IPS-NIHi11 (cell line): ENCODE measurements around the gene ICE2.

ENCODE experiments used
- DNase-seq: peaks from one replicate; pipeline ENCODE4 v3.0.0; 2012; ENCODE audit warnings: mixed read lengths, low spot score

ICE2 gene

DNA sequence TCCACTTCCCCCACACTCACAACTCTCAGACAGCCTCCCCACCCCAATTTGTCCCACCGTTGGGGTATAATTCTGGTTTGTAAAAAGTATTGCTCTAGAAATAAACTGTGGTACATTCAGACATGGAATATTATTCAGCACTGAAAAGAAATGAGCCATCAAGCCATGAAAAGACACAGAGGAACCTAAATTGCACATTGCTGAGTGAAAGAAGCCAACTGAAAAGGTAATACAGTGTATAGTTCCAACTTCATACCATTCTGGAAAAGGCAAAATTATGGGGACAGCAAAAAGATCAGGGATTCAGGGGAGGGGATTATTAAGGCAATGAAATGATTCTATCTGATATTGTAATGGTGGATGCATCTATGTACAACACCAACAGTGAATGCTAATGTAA lies 91.6 kb downstream of the ICE2 start:
- DNase-seq: no peak

DNA sequence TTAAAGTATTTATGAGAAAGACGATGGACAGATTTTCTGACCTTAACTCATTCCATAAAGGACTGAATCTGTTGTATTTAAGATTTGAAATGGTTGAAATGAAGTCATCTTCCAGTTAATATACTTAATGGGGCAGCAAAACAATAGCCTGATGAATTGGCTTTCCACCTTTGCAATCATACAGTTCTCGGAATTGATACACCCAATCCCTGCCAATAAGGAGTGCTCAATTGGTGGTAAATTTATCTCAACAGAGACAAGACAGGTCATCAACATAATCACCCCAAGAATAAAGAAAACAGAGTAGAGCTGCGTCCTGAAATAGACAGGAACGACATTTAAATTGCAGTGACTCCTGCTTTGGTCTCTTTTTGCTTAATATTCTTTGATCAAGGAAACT lies 92.3 kb downstream of the ICE2 start:
- DNase-seq: no peak

DNA sequence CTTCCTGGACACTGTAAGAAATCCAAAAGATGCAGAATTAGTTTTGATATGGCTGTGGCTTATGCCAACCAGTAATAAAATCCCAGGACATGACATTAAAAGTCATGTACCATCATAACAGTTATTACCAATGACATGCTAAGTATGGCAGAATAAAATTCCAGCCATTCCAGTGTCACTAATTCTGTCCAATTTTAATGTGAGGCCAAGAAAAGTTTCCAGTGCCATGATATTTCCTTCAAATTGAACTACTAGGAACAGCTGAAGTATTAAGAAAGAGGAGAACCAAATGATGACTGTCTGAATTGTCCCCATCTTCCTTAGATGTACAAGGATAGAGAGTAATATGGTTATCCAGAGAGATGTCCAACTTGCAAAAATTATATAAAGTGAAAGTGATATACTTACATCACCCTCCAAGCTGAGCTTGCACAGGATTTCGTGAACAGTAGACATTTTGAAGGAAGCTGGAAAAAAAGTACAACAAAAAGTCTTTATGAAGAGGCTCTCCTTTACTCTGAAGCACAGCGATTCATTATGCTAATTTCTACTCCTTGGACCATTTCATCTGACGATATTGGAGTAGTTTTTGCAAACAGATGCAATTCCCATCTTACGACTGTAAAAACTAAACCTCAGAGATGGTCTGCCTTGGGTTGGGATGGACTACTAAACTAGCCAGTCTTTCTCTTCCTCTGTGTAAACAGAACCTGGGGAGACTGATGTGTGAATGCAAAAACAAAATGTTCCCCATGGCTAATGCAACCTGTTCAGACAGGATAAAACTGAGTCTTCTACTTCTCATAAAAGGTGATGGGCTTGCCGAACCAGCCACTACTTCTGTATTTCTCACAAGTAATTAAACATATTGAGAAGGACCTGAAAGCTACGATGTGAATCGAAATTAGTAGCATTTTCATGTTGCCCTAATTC lies 93.1 kb downstream of the ICE2 start:
- DNase-seq: no peak

DNA sequence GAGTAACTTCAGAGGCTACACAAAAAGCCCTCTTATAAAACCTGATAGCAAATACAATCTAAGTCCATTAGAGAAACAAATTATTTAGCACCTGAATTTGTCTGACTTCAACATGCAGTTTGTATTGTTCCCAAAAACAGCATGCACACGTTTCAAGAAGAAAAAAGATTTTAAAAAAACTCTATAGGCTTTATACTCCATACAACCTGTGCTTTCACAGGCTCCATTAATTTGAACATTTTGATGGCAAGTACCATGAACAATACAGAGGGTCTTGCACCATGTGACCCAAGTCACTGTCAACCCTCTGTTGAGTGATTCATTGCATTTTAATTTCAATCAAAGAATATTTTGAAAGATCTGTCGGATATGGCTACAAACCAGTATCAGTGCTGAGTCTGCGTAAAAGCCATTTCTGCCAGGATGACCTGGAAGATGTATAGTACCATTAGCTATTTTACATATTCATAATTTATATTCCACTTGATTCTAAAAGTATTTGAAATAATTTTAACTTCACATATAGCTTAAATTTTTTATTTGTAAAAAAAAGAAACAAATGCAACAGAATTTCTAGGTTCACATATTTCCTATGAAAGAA lies 94.3 kb downstream of the ICE2 start:
- DNase-seq: no peak

DNA sequence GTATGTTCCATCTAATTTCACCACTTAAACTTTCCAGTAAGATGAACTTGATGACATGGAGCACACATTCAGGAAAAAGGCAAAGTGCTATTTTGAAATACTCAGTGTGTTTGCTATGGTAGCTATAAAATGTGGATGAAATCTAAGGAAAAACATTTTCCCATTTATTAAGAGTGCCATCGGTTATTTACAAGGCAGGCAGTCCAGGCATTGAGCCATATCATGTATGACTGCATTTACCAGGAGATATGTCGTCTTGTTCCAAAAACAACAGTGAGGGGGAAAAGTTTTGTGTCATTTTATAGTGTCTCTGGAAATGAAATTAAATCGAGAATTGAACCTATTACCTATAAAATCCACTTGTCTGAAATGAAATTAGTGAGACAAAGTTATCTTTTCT lies 94.9 kb downstream of the ICE2 start:
- no peak for DNase-seq

DNA sequence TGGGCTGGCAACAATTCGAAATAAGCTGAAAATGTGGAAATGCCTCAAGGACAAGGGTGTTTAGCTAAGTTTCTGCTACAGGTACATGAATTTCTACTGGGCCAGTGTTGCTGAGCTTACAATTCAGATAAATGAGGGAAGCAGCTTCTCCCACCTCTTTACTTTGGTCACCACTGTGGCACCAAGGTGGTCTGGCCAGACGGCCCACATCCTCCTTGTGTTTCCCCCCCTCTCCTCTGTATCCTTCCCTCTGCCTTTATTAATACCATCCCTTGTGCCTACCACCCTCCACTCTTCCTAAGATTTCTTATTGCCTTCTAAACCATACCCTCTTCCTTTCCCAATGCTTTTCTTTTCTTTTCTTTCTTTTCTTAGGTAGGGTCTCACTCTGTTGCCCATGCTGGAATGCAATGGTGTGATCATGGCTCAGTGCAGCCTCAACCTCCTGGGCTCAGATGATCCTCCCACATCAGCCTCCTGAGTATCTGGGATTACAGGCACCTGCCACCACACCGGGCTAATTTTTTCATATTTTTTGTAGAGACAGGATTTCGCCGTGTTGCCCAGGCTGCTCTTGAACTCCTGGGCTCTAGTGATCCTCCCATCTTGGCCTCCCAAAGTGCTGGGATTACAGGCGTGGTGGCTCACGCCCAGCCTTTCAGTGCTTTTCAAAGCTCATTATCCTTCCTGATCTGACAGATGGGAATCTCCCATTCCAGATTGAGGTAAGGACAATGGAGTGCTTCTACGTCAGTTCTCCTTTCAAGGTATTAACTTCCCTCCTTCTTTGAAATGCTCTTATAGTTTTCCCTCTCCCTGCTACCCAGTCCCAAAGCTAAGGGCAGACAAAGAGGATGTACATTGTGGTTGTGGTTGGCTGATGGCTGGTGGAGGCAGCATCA lies 95.9 kb downstream of the ICE2 start:
- no peak for DNase-seq

DNA sequence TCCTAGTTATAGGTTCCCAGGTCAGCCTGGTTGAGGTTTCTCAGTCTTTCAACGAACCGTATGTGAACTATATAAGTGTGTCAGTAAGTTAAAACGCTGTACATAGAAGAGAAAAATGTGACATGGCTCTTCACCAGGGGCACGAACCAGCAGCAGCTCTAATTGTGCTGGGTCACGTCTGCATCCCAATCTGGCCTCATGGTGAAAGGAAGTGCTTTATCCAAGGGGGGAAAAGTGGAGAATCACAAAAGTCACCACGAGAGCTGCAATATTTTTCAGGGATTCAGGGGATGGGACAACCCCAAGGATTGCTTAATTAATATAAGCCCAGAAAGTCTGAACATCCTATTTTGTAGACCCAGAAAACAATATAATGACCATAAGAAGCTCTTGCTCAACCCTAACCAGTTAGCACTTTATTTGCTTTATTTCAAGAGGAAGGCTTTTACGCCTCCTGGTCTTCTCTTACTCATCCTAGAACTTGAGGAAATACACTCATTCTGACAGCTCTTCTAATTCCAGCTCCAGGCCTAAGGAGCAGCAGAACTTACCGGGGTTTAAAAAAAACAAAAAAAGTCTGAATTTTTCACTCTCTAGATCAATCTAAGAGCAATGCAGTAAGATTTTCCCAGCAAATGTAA lies 97.7 kb downstream of the ICE2 start:
- DNase-seq: no peak

DNA sequence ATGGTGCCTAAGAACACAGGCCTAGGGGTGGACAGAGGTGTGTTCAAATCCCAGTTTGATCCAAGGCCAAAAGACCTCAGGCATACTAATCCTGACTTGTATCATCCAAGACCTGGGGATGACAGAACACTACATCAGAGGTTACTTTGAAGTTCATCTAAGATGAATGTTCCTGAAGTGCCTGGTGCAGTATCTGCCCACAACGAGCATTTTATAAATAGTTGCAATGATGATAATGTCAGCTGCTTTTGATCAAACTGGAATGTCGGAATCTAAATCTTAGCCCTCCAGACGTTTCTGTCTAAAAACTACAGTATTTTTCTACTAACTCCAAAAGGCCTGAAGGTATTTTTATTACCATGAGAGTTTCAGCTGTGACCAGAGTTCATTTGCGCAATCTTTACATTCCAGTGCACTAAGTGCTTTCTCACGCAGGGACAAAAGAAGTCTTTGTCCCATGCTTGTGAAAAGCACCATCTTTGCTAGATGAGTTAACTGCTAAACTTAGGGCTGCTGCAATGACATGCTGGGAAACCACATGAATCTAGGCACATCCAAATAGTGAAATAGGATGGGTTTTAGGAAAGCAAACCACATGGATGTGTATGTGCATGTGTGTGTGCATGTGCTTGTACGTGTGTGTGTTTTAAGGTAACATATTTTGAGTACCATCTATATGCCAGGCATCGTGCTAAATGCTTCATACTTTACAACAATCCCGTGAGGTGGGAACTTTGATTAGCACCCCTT lies 99.2 kb downstream of the ICE2 start:
- DNase-seq: no peak

DNA sequence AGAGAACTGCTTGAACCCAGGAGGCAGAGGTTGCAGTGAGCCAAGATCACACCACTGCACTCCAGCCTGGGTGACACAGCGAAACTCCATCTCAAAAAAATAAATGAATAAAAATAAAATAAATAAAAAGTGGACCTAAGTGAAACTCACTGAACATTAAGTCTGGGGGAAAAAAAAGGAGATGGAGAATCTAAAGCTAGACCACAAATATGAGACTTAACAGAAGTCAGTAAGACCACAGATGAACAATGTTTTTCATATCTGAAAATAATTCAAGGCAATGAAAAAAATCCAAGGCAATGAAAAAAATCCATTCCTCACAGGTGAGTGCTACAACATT lies 99.8 kb downstream of the ICE2 start:
- DNase-seq: no peak

DNA sequence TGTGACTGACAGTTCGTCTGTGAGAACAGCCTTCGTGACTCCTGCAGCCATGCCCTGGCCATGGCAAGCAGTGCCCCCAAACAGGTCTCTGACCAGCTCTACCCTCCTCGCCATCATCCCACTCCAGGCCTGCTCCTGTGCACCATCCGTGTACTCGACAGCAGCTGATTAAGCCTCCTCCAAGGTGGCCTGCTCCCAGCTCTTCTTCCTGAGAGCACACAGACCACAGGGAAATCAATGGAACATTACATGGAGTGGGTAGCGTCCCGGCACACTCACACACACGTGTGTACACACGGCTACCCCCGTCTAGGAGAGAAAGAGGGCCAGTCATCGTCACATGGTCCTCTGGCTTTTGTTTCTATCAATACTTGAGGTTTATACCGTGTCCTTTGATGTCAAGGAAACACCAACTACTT lies 102.3 kb downstream of the ICE2 start:
- no peak for DNase-seq

DNA sequence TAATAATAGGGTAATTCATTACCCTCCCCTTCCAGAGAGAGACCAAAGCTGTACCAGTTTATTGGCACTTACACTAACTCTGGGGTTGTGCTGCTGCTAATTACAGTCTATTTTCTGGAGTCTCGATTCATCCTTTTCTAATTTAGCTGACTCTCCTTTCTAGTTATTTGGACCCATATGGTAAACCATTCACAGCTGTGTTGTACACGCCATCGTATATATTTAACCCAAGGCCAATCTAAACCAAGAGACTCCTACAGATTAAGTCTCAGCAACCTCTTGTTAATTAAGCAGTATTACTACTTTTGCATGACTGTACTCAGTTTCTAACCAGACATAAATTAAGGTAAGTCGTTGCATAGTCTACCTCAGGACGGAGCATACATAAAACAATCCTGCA lies 103.6 kb downstream of the ICE2 start:
- no peak for DNase-seq

DNA sequence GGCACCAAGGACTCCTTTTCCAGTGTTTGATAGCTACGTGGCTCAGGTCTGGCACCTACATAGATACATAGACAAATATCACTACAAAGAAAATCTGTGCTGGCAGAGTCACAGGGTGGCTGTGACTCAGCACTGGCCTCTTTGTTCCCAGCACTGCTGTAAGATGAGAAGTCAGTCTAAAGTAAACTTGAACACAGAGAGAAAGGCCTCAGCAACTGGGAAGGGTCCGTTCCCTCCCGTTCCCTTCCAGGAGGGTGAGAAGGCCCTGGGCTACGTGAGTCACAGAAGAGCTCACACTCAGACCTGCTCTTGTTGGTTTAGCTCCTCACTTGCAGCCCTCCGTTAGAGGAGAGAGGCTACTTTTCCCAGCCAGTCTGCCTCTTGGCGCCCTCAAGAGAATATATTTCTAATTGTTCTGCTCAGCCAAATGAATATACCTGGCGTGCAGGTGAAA lies 104.3 kb downstream of the ICE2 start:
- peak; percentile 57 for DNase-seq

DNA sequence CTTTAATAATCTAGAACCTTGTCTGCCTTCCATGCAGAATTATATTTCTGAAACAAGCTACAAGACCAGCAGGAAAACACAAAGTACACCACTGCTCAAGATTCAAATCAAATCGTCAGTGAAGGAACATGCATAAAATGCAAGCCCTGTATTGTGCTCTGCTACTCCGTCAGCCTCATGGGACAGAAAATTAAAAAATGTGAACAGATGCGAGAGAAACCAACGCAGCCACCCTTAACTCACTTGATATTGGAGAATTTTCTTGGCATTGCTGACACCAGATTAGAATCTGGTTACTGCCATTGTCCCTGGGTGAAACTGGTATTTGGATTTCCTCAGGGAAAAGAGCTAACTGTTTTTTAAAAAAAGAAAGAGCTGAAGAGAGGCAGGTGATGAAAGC lies 104.7 kb downstream of the ICE2 start:
- no peak for DNase-seq

DNA sequence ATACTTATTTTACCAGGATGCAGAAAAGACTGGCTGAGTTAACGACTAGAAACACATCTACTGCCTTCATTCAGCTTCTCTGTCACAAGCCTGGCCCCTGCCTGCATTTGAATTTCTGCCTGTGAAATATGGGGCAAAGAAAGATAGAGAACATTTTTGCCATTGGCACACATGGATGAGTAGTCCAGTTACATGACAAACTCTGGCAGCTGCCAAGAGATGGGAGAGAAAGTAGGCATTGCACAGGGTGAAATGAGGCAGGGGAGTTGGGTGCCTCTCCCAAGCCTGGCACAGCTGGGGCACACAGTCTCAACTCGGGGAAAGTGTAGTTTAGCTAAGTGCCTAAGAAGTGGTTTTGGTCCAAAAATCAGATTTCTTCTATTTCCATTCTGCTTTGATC lies 105.2 kb downstream of the ICE2 start:
- no peak for DNase-seq

DNA sequence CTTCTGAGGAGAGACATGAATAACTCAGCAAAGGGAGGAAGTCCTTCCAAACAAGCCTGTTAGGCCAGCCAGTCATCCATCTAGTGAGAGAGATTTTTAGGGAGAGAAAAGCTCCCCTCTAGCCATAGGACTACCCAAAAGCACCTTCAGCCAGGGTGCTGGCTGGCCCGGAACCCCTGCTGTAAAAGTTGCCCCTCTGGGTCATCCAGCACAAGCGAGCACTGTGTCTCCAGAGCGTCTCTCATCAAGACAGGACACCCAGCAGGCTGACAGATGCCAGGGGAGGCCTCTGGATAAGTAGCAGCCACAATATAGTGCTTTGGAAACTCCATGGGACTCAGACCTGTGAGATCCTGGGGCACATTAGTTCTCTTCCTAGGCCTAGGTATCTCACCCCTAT lies 105.6 kb downstream of the ICE2 start:
- DNase-seq: no peak

DNA sequence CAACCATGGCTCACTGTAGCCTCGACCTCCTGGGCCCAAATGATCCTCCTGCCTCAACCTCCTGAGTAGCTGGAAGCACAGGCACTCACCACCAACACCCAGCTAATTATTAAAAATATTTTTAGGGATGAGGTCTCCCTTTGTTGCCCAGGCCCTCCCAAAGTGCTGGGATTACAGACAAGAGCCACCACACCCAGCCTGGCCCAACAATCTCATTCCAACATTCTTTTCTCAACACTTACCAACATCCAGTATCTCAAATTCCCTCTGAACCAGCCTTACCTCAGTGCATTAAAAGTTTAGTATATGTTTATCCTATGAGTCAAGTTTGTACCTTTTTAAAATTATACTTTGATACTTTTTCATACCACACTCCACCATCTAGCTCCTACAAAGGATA lies 106.2 kb downstream of the ICE2 start:
- no peak for DNase-seq

DNA sequence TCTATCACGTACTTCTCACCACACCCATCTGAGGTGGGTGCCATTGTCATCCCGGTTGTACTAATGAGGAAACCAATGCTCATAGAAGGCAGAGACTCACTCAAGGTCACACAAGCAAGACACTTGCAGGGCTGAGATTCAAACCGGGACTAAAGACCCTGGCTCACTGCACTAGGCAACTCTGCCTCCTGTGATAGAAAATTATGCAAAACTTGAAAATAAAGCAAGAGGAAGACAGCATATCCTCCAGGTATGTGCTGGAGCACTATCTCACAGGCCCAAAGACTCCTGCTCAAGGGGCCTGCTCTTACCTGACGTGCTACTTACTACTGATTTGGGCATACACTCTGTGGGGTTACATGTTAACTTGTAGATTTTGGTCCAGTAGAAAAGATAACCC lies 106.7 kb downstream of the ICE2 start:
- no peak for DNase-seq

DNA sequence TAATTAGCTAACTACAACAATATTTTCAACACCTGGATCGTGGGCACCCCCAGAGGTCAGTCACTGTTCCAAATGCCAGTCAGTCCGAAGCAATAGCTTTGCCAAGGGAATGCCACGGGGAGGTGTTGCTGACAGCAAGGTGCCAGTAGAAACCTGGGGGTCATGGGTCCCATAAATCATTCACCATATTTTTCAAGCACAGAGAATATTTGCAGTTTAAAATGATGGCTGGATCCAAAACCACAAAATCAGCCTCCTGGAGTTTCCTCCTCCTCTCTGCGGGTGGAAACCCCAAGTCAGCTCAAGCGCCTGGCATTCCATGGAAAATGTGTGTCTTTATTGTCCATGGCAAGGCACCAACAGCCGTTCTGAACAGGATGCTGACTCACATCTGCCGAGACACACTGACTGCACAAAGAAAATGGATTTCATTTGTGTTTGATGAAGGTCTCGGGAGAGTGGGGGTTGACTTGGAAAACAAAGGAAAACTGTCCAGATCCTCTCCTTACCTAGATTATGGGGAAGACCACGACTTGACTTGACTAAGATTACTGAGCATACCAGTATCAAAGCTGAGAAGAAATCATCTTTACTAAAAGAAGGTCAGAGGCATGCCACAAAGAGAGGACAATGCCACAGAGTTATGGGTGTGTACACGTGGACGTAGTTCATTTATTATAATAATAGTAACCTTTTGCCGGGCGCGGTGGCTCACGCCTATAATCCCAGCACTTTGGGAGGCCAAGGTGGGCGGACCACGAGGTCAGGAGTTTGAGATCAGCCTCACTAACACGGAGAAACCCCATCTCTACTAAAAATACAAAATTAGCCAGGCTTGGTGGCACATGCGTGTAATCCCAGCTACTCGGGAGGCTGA lies 107.5 kb downstream of the ICE2 start:
- no peak for DNase-seq

DNA sequence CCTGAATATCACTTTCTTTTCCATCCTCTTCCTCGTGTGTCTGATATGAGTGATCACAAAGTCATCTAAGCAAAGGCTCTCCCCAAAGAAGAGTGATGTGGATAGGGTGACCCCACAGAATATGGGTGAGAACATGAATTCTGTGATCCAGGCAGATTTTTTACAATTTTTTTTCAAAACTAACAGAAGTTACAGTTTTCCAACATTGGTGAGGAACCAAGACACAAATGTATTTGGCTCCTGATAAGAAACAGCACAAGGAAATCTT lies 108.1 kb downstream of the ICE2 start:
- DNase-seq: no peak

DNA sequence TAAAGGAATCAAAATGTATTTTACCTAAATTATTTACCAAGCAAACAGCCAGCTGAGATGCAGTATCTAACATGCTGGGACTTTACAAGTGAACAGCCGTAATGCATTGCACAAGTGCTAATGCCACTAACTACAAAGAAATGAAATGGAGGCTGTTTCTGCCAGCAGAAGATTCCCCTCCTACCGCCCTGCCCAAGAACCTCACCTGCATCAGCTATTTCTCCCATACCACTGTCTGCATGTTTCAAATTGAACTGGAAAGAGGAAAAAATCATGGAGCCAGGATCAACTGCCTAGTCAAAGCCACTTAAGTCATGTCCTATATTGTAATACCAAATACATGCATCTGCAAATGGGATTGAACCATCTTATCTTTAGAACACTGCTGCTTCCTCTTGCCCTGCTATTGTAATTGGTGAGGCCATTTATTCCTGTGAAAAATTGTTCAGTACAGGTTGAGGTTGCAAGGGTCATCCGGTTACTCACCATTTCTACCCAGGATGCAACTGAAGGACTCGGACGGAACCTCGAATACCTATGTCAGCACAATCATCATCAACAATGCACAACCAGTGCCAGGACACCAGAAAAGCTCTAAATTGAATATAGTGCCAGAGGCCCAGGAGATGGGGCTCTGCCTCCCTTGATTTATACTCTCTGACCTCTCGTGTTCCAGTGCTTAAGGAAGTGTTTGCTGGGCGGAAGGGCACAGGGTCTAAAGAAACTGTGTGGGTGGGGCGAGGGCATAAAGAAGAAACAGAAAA lies 108.7 kb downstream of the ICE2 start:
- no peak for DNase-seq
